NB4 (cell line): Measurements from ENCODE around the gene LMO7.

Experiments used
- POLR2A ChIP-seq: IDR thresholded peaks from 2 replicates; pipeline ENCODE4 v1.6.1; 2011; ENCODE audit warnings: mild to moderate bottlenecking; ENCODE audit not compliant: insufficient read length; ENCODE audit errors: extremely low read depth
- TF ChIP-seq, protein P1 (sequence below): IDR thresholded peaks from one replicate; pipeline ENCODE4 v1.5.1; 2012; ENCODE audit warnings: low read depth, low read length
- TF ChIP-seq, protein P2 (sequence below): IDR thresholded peaks from 2 replicates; pipeline ENCODE4 v1.6.1; 2011; ENCODE audit warnings: low read depth, low read length

GRCh38 chr13:75679459-75679858 lies 43.3 kb downstream of the LMO7 start:
- TF ChIP-seq, protein P1, sequence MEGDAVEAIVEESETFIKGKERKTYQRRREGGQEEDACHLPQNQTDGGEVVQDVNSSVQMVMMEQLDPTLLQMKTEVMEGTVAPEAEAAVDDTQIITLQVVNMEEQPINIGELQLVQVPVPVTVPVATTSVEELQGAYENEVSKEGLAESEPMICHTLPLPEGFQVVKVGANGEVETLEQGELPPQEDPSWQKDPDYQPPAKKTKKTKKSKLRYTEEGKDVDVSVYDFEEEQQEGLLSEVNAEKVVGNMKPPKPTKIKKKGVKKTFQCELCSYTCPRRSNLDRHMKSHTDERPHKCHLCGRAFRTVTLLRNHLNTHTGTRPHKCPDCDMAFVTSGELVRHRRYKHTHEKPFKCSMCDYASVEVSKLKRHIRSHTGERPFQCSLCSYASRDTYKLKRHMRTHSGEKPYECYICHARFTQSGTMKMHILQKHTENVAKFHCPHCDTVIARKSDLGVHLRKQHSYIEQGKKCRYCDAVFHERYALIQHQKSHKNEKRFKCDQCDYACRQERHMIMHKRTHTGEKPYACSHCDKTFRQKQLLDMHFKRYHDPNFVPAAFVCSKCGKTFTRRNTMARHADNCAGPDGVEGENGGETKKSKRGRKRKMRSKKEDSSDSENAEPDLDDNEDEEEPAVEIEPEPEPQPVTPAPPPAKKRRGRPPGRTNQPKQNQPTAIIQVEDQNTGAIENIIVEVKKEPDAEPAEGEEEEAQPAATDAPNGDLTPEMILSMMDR: no peak
- no peak for TF ChIP-seq POLR2A
- TF ChIP-seq, protein P2, sequence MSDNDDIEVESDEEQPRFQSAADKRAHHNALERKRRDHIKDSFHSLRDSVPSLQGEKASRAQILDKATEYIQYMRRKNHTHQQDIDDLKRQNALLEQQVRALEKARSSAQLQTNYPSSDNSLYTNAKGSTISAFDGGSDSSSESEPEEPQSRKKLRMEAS: no peak
